Stimulated activated CD8-positive, alpha-beta memory T cell treated with anti-CD3 and anti-CD28 coated beads, Interleukin-4, amount 100 ng/mL, for 4 hours (primary cell): ENCODE data around the gene RAB41.
"Not testable (repeated sequence)": the region's sequence is repeated elsewhere in the genome, so short reads cannot be mapped to it uniquely, and the experiment has no call there.

Experiments used
- DNase-seq, 2 donors: peaks; one replicate each; pipeline ENCODE4 v3.0.0-alpha.2; 2020; ENCODE audit warnings: low read depth in 2 of 2, low spot score in 1 of 2

Gene RAB41

DNA sequence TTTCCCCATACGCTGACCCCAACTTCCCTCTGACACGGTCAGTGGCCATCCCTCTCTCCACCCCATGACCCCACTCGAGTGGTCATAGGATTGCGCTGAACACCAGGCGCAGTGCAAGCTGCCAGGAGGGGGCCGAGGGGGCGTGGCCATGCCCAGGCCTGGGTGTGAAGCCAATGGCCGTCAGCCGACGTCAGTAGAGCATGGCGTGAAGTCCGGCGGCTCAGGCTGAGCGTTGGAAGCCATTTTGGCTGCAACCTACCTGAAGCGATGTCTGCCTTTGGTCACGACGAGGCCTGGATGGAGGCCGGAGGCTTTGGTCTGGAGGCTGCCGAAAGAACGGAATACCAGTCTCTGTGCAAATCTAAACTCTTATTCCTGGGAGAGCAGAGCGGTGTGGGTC is at the start of gene RAB41:
RAB41 (plus strand) TSS at position 222 of the 400 bp plus-strand sequence; CDS start at position 268, 46 bp downstream.
- no peak for DNase-seq

DNA sequence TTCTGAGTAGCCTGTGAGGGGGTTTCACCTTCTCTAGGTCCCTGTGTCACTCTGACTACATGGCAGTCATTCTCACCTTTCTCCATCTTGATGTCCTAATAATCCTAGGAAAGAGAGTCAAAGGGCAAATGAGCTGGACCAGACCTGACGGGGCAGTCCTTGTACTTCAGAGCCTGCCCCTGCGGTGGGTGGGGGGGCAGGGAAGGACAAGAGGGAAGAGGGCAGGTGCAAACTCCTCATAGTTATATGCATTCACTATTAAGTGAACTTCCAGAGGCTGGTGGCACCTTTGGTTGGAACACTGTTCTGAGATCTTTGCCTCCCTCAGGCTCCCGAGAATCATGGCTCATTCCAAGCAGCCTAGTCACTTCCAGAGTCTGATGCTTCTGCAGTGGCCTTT is 47.6 kb upstream of the RAB41 start, which contains the start of gene AWAT1:
AWAT1 (plus strand) TSS at position 301 of the 400 bp plus-strand sequence; CDS start at position 342, 41 bp downstream.
- no peak for DNase-seq

DNA sequence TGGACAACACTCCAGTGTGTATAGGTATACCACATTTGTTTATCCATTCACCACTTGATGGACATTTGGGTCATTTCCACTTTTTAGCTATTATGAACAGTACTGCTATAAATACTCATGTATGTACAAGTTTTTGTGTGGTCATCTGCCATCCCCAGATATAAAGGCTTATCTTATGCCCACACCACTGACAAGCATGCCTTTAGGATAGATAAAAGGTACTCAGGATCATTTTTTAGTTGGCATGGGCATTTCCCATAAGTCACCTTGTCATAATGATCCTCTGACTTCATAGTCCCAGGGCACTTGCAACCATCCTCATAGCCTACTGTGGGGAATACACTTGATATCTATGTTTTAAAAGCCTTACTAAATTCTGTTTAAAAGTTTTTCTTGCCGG is 41.2 kb upstream of the RAB41 start:
- DNase-seq = no peak

DNA sequence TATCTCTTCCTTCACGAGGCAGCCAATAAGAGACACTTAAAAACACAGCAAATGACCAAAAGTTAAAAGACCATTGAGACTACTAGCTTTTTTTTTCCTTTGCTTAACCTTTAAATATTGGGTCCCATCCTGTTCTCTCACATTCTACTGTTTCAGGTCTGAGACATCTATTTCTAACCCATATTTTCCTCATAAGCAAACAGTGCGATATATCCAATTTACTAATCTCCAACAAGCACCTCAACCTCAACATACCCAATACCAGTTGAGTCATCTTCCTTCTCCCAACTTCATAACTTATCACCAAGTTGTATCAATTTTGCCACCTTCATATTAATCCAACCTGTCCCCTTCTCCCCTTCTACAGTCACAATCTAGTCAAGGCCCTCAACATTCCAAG is 40.5 kb upstream of the RAB41 start:
- DNase-seq = no peak

DNA sequence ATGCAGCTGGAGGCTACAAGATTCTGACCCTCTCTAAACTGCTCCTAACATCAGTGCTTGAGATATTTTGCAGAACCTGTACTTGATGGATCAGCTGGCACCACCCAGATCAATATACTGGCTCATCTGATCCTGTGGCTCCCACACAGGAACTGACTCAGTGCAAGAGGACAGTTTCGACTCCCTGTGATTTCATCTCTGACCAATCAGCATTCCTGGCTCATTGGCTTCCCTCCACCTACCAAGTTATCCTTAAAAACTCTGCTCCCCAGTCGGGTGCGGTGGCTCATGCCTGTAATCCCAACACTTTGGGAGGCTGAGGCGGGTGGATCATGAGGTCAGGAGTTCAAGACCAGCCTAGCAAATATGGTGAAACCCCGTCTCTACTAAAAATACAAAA is 38.4 kb upstream of the RAB41 start:
- DNase-seq = not testable (repeated sequence)

DNA sequence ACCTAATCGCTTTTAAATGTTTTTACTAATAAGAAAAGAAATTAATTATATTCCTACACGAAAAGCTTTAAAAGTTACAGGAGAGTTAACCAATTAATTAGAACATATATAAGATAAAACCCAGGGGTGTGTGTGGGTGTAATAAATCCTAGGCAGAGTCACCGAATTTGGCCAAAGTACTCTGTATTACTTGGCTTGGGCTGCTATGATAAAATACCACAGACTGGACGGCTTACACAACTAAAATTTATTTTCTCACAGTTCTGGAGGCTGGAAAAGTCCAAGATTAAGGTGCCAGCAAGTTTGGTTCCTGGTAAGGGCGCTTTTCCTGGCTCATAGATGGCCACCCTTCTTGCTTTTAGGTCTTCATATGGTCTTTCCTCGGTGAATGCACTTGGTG is 37.1 kb upstream of the RAB41 start:
- DNase-seq = no peak

DNA sequence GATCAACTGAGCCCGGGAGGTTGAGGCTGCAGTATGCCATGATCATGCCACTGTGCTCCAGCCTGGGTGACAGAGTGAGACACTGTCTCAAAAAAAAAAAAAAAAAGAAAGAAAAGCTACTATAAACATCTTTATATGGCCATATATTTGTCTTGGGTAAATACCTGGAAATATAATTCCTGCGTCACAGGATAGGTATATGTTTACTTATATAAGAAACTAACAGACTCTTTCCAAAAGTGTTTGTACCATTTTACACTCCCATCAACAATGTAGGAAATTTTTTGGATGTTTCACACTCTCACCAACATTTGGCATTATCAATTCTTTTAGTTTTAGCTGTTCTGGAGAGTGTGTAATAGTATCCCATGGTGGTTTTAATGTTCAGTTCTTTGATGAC is 34.7 kb upstream of the RAB41 start:
- no peak for DNase-seq

DNA sequence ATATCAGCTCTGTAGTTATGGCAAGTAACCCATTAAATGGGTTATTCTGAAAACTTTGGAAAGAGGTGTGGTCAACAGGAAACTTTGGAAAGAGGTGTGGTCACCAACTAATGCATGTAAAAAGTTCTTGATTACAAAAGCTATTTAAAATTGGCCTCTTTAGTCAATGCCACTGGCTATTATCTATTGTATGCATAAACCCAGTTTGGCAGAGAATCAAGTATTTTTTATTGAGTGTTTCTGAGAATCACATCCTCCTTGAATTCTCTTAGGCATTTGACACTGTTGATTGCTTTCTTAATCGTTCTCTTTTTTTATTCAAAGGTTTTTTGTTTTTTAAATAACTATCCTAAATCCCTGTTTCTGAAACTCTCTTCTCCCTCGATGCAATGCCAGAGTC is 29.5 kb upstream of the RAB41 start:
- no peak for DNase-seq

DNA sequence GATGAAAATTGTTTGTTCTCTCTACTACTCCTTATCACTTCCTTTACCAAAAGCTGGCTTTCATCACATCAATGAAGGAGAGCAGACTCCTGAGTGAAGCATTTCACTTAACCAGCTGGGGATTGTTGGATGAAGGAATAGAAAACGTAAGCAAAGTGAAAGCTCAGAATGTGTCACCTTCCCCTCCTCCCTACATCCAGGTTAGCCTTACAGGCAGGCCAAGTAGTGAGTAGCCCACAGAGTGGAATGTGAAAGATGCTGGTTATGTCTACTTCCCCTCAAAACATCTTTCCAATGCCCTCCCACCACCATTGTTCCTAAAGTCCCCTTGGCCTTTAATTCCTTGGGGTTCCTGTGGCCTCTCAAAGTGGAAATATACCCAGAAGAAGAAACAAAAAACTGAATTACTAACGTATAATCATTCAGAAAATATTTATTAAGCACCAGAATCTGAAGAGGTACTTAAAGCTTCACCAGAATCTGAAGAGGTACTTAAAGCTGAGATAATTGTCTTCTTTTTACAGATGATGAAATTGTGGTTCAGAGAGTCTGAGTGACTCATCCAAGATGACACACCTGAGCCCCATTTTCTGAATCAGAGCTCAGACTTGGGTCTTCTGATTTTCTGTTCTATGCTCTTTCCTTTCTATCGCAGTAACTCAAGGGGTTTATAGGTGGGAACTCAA is 28.5 kb upstream of the RAB41 start:
- no peak for DNase-seq

DNA sequence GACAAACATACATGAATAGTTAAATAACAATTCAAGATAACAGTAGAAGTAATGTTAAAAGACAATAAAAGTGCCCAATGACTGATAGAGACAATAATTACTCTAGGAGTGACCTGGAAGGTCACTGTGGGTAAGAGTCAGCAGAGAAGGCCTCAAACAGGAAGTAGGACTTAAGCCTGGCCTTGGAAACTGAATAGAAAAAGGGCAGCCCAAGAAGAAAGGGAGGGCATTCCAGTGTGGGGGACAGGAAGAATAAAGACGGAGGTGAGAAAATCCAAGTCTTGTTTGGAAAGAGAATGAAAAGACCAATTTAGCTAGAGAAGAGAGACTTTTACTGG is 27.9 kb upstream of the RAB41 start:
- DNase-seq = no peak

DNA sequence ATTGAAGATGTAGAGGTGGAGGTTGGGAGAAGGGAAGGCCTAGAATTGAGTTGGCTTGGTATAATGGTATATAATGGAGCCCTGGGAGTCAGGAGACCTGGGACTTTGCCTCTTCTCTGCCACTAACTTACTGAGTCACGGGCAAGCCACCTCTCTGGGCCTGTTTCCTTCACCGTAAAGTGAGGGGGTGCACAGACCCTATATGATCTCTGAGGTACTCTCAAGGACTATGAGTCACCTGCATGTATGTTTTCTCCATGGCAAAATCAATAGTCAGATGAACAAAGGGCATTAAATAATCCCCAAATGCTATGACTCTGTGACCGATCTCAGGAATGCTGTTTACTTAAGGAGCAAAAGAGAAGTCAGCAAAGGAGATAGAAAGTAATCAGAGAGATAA is 27.1 kb upstream of the RAB41 start:
- no peak for DNase-seq

DNA sequence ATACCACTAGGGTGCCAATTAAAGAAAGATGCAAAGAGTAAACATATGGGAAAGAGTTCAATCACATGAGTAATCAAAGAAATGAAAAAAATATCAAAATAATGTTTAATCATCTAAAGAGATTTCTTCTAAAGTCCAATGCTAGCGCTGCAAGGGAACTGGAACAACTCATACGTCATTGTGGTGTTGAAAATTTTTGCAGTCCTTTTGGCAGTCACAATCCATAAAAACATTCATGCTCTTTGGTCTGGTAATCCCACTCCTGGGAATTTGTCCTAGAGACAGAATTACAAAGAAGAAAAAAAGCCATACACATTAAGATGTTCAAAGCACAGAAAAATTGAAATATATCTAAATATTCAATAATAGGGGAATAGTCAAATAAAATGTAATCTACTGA is 26.5 kb upstream of the RAB41 start:
- no peak for DNase-seq

DNA sequence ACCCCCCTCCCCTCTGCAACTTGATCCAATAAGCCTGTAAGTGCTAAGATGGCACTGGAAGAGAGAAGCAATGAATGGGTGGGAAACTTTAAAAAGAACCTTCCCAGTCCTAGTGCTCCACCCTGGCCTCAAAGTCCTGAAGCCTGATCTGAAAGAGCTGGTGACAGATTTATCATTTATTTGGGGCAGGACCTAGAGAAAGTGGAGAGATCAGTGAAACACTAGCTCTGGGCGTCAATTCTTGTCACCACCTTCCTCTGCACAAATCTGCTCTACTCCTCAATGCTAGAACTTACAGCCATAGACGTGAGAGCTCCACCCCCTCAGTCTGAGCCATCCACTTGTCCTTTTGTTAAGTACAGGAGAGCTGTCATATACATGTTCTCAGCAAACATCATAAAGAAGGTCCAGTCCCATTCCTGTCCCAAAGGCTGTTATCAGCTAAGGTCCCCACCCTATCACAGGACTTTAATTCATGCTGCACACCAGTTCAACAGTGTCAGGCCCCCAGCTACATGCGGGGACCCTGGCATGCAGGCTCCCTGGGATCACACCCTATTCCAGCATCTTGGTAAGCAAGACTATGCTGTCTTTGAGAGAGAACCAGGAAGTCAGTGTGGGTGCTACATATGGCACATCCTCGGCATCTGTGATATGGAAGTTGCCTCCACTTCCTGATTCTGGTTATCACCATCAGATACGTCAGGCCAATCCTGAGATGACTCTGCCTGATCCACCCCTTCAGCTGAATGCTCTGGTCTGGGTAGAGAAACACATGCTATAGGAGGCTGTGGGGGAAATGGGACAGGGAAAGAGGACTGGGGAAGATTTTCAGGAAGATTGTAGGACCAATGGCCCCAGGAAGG is 24.3 kb upstream of the RAB41 start:
- no peak for DNase-seq

DNA sequence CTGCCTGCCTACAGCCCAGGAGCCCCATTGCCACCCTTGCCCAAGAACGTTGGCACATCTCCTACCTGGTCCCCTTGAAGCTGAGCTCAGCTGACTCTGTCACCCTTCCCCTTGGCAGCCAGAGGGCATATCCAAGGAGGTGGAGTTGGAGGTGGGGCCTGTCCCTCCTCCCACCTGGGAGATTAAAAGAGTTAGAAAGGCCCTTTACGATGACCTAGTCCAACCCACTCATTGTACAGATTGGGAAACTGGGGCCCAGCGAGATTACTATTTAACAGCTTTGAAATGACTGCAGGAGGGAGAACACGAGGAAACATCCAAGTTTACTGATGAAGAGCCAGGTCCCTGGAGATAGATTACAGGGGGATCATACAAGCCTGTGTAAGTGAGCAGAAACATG is 21.9 kb upstream of the RAB41 start, which contains the start of gene P2RY4:
P2RY4 (minus strand) TSS at position 101 of the 400 bp plus-strand sequence. CDS start 580 bp downstream, outside the sequence.
- DNase-seq = no peak

DNA sequence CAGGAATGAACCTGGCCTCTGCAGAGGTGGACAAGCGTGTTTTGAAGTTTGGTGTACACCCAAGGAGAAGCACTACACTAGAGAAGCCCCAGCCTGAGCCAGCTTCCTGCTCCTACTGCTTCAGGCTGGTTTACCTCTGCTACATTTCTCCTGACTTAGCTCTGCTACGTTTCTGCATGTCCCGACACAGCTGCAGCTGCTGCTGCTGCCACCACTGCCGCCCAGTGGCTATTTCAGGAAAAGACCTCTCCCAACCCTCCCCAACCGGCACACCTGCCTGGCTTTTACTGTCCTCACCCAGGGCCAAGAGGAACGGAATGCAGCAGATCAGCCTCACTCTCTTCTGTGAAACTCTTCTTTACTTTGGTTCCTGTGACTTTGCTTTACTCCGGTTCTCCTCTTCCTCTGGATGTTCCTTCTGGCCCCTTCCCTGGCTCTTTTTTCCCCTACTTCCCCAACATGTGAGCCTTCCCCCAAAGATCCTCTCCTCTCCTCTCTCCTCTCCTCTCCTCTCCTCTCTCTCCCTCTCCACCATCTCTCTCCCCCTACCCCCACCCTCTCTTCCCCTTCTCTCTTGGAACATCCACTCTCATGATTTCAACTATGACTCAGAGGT is 18.9 kb upstream of the RAB41 start:
- DNase-seq = no peak

DNA sequence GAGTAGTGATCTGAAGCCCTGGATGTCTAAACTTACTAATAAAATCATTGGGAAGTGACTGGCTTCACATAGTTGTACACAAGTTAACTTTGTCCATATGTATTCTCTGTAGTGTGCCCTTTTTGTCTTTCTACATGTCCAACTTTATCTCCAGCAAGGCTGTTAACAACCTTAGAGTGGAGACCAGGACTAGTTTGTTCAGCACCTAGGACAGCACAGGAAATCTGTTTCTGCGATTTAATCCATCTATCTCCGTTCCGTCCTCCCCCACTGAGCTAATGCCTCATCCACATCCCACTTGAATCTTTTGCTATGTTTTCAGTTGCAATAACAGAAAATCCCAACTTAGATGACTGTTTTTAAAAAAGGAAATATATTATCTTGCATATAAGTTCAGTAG is 17.2 kb upstream of the RAB41 start:
- DNase-seq = no peak

DNA sequence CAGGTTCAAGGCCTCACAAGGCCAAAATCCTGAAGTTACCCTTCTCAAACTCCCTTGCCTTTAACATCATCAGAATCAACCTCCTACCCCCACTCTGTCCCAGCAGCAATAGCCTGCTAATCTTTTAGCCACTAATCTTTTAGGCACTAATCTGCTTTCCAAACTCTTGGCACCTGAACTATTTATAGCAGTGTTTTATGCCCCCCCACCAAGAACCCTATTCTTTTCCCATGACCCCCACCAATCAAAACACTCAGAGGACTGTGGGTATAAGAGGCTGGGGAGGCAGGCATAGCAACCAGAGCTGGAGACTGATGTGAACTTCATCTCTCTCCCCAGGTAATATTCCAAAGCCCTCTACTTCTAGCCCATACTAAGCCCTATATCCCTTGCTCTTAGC is 13.9 kb upstream of the RAB41 start, which contains the start of gene ARR3:
ARR3 (plus strand) TSS at position 301 of the 400 bp plus-strand sequence. CDS start 1,052 bp downstream, outside the sequence.
- no peak for DNase-seq

DNA sequence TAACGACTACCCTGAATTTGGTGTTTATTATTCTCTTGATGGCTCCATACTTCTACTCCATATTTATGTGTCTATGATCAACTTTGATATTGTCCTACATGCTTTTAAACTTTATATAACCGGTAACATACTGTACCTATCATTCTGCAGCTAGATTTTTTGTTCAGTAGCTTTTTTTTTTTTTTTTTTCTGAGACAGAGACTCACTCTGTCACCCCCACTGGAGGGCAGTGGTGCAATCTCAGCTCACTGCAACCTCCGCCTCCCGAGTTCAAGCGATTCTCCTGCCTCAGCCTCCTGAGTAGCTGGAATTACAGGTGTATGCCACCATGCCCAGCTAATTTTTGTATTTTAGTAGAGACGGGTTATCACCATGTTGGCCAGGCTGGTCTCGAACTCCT is 7.9 kb upstream of the RAB41 start:
- DNase-seq = not testable (repeated sequence)

DNA sequence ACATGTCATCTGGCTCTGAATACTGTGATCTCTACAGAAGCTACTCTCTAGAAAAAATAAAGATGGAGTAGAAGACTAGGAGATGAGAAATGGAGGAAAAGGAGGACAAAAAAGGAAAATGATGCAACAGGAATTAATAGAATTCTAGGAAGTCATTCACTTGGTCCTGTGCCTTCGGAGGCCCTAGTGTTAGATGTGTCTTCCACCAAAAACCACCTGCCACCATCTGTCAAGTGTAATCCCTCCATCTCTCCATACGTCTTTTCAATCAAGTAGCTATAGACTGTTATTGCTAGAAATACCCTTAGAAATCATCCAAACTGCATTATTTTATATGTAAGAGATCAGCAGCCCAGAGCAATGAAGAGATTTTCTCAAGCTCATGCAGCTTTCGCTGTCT is 2.9 kb upstream of the RAB41 start:
- DNase-seq = no peak

DNA sequence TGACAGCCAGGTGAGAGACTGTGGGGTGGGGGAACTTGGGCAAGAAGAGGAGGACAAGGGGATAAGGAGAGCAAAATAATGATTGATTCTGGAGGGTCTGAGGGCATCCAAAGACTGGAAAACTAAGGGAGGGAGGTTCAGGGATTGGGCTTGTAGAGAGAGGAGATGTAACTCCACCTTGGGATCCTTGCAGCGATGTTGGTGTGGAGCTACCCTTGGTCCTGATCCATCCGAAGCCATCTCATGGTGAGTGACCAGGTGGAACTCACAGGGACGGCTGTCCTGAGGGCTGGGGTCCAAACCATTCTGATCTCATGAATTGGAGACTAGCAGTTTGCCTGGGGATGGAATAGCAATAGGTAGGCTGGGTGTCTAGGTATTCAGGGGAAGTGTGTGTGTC is 1.4 kb upstream of the RAB41 start:
- no peak for DNase-seq

DNA sequence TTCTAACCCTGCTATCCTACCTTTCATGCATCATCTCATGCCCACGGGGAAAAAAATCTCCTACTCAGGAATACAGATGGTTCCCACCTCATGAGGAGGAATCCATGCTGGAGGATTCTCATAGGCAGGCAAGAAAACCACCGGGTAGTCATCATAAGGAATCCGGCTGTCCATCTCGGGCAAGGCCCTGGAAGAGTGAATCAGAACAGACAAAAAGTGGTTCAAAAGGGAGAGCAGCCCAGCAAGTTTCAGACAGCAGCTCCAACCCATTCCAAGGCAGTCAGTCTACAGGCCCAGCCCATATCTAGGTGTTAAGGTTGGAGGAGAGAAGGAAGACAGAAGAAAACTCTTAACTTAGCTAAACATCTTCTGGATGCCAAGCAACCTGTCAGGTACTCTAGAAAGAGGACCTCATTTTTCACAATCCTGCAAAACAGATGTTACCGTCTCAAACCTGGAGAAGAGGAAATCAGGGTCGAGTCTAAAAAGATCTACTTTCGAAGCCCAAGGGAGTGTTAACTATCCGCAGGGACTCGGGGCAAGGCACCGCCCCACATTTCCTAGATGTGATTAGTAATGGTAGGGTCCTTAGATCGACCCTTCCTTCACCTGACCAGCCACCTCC is 7.3 kb downstream of the RAB41 start:
- DNase-seq = no peak
